GM19397 (cell line): ENCODE results near the gene BLTP3A.
"Not testable (repeated sequence)": the region's sequence is repeated elsewhere in the genome, so short reads cannot be mapped to it uniquely, and the experiment has no call there.

Source experiments
- ATAC-seq: cut with Tn5 transposase; IDR thresholded peaks from one replicate; pipeline ENCODE4 v1.9.1; 2021; ENCODE audit warnings: mild to moderate bottlenecking, moderate library complexity; ENCODE audit not compliant: unreplicated experiment

BLTP3A gene

DNA sequence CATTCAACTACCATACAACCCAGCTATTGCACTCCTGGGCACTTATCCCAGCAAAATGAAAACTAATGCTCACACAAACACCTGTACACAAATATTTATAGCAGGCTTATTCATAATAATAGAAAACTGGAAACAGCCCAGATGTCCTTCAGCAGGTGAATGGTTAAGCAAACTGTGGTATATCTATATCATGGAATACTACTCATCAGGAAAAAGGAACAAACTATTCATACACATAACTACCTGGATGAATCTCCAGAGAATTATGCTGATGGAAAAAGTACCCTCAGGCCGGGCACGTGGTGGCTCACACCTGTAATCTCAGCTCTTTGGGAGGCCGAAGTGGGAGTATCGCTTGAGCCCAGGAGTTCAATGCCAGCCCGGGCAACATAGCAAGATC lies 3.8 kb upstream of the BLTP3A start:
- ATAC-seq: no peak

DNA sequence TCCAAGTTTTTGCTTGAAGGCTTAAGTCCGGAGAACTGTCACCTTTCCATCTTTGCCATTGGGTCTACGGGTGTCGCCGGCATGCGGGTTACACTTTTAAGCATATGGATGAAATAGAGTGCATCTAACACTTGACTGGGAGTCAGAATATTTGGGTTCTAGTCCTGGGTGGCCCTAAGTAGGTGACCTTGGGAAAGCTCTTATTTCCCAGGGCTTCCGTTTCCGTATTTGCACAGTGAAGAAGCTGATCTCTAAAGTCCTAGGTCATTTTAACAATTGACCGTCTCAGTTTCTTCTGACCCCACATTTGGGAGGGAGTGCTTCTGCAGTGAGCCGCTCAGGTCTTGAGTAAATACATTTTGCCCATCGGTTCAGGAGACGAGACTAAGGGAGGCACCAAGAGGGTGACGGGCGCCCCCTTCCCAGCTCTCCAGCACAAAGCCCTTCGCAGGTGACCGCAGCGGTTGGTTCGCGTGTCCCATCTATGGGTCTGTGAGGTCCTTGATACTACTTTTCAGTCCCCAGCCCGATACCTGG lies 651 bp upstream of the BLTP3A start:
- ATAC-seq: peak; percentile 31

DNA sequence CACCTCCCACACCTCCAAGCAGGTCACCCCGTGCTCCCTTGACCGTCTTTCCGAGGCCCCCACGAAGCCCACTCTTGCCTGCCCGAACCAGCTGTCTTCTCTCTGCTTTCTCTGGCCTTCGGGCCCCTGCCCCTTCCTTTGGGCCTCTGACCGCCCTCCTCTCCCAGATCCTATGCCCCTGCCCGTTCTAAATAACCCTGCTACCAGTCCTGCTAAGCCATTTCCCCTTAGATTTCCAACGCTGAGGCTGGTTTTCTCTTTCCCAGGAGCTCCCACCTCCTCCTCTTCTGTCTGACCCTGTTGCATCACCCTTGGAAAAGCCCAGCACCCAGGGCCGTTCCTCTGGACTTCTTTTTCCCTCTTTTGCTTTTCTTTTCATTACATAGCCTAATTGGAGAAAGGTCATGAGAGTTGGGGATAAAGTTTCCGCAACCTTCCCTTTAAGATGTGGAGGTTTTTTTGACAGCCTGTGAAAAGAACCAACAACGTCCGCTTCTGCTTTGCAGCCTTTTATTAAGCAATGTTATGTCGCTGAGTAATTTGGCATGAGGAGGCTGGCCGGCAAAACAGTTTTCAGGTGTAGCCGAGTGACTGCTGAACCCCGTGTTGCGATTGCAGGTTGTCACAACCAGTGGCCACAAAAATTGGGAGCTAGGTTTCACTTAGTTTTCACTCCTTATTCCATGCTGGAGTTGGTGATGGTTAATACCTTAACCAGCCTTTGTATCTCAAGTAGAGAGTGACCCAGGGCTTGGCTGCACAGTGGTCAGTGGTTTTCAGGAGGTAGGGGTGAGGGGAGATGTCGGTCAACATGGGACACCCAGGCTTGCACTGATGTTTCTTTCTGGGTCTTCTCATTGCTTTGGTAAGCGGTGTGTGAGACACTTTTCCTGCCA lies 970 bp downstream of the BLTP3A start:
- no peak for ATAC-seq

DNA sequence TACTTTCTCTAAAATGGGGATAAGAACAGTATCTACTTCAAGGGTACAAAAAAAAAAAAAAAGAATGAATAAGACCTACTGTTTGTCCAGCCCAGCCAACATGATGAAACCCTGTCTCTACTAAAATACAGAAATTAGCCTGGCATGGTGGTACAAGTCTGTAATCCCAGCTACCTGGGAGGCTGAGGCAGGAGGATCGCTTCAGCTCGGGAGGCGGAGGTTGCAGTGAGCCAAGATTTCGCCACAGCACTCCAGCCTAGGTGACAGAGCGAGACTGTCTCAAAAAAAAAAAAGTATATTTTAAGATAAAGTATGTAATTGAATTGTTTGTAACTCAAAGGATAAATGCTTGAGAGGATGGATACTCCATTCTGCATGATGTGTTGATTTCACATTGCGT lies 2.0 kb downstream of the BLTP3A start:
- ATAC-seq: no peak

DNA sequence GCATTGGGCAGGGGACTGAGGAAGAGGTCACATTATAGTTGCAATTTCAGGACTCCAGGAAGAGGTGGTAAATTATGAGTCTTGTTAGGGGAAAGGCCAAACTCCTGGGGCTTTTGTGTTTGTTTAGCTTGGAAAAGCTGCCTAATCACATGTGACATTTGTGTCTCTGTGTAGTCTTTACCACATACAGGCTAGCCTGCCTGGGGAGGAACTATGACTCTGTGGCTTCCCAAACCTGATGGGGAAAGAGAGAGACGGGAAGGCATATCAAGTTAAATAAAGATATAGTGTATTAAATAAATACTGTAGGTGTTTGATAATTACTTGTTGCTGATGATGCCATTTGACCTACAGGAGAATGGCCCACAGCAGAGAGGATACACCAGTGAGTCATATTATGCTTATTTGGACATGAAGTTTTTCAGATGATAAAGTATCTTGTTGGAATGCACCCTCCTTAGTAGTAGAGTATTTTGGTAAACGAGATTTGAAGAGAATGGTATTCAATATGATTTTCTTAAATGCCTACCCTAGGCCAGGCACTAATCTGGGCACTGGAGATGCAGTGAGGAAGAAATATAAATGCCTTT lies 4.0 kb downstream of the BLTP3A start:
- no peak for ATAC-seq

DNA sequence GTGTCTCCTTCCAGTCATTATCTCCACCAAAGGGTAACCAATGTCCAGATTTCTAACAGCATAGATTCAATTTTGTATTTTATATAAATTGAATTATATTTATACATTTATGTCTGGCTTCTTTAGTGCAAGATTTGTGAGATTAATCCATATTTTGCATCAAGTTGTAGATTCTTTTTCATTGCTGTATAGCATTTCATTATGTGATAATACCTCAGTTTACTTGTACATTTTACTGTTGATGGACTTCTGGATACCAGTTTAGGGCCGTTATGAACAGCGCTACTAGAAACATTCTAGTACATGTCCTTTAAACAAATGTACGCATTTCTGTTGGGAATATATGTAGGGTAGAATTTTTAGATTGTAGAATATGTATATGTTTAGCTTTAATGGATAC lies 6.2 kb downstream of the BLTP3A start:
- no peak for ATAC-seq

DNA sequence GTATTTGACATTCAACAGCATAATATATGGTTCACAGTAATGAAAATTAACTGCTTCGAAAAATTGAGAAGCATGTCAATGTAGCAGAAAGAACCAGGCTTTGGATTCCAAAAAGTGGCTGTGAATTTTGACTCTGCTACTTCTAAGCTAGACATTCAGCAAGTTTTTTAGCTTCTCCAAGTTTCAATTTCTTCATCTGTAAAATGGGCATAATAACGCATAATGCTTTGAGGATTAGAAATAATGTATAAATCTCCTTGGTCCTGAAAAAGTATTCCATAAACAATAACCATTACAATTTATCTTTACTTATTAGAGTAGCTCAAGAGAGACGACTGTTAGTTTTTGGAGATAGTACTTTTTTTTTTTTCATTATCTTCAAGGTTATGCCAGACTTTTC lies 7.7 kb downstream of the BLTP3A start:
- no peak for ATAC-seq

DNA sequence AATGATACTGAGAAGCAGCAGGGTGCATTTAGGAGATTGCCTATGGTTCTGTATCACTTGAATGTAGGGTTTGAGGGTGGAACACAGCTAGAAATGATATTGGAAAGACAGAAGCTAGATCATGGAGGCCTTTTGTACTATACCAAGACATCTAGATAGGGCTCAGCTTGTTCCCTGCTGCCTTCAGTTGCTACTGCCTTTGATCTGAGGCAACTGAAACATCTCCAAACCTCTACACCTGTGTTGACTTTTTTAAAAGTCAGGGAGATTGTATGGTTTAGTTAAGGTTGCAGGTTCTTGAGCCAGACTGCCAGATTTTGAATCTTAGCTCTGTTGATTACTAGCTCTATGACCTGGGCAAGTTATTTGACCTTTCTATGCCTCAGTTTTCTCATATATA lies 12.7 kb downstream of the BLTP3A start:
- ATAC-seq: no peak

DNA sequence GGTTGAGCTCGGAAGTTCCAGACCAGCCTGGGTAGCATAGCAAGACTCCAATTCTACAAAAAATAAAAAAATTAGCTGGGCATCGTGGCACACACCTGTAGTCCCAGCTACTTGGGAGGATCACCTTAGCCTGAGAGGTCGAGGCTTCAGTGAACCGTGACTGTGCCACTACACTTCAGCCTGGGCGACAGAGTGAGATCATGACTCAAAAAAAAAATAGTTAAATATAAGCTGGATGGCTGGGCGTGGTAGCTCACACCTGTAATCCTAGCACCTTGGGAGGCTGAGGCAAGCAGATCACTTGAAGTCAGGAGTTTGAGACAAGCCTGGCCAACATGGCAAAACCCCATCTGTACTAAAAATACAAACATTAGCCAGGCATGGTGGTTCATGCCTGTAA lies 13.2 kb downstream of the BLTP3A start:
- ATAC-seq: not testable (repeated sequence)

DNA sequence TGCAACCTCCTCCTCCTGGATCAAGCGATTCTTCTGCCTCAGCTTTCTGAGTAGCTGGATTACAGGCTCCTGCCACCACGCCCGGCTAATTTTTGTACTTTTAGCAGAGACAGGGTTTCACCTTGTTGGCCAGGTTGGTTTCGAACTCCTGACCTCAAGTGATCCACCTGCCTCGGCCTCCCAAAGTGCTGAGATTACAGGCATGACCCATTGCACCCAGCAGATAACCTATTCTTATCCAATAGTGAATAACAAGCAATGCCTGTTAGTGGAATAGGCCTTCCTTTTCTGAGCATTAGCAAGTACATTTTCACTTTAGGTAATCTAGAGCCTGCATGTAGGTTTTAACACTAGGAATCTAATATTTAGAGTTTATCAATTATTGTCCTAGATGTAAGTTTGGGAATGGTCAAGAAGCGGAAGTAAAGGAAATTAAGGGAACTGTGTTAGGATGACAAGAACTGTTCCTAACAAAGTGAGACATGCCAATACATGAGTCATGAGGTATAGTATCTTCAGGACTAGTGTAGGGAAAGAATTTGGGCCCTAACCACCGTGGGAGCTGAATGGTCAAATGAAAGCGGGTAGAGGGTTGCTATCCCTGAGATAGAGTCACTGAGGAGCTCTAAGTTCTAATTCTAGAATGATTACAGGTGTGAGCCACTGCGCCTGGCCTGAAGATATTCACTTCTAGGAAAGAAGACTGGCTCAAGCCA lies 15.0 kb downstream of the BLTP3A start:
- ATAC-seq: no peak

DNA sequence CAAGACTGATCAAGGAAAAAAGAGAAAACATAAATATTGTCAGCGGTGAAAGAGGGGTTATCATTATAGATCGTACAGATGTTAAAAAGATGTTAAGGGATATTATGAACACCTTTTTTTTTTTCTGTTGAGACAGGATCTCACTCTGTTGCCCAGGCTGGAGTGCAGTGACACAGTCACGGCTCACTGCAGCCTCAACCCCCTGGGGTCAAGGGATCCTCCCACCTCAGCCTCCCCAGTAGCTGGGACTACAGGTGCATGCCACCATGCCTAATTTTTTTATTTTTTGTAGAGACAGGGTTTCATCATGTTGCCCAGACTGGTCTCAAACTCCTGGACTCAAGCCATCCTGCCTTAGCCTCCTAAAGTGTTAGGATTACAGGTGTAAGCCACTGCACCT lies 16.6 kb downstream of the BLTP3A start:
- ATAC-seq: not testable (repeated sequence)

DNA sequence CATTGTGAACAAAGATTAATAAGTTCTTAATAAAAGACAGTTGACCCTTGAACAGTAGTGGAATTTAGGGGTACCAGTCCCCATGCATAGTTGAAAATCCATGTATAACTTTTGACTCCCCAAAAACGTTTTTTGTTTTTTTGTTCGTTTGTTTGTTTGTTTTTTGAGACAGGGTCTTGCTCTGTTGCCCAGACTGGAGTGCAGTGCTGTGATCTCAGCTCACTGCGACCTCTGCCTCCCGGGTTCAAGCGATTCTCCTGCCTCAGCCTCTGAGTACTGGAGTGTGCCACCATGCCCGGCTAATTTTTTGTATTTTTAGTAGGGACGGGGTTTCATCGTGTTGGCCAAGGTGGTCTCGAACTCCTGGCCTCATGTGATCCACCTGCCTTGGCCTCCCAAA lies 17.5 kb downstream of the BLTP3A start:
- ATAC-seq: not testable (repeated sequence)

DNA sequence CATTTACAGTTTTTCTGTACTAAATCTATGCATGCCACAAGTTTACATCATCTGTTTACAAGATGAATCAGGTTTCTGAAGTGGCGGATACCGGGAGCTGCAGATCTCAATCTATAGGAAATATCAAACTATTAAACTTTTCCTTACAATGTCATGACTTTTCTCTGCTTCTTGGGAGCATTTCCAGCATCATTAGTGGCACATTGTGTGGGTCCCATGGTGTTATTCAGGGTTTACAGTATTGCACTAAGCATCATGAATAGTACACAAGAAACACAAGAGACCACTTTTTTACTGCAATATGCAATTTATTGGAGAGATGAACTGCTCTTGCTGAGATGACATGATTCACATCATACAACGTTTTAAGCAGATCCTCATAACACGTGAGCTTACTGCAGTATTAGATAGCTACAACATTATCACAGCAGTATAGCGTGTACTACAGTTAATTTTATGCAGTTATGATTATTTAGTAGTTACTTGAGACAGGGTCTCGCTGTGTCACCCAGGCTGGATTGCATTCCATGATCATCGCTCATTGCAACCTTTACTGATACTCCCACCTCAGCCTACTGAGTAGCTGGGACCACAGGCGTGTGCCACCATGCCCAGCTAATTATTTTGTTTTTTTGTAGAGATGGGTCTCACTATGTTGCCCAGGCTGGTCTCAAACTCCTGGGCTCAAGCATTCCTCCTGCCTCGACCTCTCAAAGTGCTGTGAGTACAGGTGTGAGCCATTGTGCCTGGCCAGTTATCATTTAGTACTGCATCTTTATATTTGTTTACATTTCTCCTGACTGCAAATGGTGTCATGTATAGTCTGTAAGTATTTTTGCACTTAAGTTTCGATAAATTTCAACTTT lies 18.4 kb downstream of the BLTP3A start:
- no peak for ATAC-seq

DNA sequence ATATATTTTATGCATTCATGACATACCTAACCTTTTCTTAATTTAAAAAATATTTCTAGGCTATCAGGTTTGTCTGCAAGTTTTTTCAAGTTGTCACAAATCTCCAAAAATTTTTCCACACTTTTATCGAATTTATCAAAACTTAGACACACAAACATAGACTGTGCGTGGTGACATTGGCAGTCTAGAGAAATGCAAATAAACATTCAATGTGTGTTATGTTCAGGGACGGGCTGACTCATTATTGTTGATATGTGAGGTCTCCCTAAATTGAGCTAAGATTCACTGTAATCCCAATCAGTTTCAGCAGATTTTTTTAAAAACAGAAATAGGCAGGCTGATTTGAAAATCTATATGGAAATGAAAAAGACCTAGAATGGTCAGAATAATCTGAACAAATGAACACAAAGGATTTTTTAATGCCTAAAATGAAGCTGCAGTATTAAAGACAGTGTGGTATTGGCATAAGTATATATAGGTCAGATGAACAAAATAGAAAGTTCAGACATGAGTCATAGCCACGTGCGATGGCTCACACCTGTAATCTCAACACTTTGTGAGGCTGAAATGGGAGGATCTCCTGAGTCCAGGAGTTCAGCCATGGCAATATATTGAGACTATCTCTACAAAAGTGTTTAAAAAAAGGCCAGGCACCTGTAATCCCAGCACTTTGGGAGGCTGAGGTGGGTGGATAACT lies 19.2 kb downstream of the BLTP3A start:
- ATAC-seq: peak; percentile 71

DNA sequence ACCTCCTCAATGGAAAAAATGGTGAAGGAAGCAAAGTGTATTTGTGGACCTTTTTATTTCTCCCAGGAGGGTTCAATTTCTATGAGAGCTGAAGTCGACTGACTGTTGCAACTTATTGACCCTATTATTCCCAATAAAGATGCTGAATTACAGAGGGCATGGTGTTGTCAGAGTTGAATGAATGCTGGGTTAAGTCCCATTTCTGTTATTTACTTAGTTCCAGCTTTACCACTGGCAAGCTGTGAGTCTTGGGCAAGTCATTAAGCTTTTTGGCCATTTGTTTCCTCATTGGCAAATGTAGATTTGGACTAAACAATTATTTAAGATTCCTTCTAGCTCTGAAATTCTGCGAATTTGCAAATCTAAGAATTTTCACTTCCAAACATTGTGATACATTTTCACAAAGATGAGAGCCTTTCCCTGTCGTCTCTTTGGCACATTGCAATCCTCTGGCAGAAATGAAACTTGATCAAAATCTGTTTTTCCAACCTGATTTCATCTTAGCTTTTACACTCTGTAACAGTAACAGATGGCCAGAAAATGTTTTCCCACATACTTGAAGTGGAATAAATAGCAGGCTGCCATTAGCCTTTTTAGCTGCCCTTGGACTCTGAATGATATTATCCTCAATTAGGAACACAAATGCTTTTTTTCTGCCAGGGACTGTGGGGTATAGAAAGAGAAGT lies 21.3 kb downstream of the BLTP3A start:
- no peak for ATAC-seq

DNA sequence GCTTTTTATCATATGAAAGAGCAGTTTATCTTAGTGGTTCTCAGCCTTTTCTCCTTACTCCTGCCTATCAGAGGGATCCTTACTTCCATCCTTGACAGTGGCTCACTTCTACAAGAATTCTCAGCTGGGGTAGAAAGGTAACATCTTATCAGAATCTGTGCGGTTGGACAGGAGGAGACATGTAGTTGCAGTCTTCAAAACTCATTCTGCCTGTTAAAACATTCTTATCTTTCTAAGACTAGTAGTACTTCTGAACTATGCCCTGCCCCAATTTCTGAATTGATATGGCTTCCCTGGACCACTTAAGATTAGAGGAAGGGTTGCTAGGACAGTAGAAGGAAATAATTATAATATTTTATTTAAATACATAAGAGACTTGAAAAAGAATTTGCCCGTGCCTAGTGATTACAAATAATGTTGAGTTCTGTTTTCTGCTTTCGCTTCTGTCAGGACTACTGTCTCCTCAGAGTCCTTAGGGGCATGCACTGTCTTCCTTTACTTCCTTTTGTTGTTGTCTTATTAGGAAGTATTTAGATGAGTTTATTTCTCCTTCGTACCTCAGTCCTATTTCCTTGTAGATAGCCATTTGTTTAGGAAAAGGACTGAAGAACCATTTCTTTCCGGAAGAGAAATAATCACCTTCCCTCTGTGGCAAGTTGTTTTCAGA lies 24.9 kb downstream of the BLTP3A start:
- no peak for ATAC-seq

DNA sequence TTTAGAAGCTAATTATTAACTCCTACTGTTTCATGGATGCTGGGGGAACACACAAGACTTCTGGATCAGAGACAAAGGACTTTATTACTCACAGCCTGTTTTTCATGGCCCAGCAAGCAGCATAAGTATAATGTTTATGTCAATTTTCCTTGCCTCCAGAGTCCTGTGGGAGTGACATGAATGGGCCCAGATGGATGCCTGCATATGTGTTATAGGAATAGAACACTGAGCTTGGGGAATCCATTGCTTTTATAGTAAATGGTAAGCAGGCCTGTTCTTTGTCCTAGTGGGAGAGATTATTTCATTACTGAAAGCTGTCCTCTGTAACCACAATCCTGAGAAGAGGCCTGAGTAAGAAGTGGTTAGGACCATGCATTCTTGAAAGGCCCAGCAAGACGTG lies 25.6 kb downstream of the BLTP3A start:
- ATAC-seq: no peak

DNA sequence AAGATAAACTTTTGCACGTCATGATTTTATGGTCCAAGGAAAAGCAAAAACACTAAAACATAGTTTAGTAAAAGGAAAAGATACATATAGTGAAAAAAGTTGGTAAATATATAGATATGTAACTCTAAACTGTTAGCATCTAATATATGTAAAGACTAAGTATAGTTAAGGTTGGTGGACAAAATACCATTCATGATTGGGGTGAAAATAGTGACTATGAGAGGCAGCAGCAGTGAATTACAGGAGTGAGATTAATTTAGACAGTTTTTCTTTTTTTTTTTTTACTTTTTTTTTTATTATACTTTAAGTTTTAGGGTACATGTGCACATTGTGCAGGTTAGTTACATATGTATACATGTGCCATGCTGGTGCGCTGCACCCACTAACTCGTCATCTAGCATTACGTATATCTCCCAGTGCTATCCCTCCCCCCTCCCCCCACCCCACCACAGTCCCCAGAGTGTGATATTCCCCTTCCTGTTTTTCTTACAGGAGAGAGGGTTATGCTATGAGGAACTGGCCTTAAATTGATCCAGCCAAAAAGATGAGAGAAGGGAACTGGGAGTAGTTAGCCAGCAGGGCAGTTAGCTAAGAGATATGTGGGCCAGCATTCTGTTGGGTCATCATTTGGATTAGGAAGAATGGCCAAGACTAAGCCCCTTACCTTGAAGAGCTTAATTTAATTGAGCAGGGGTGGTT lies 27.1 kb downstream of the BLTP3A start:
- not testable (repeated sequence) for ATAC-seq
